B cell (primary cell): ENCODE data around the gene NPHP4. TPM values are rescaled to one million over a fixed set of nuclear protein-coding genes. Genes with fewer than 3 reads are reported as not detected.

Experiments
- ATAC-seq: fragments of 200-7000 bp; cut with Tn5 transposase; one replicate; pipeline ENCODE4 v1.10.0; 2021; ENCODE audit warnings: low read depth, mild to moderate bottlenecking, moderate number of reproducible peaks, moderate library complexity
- CTCF ChIA-PET: fragments of 350-600 bp; sonication (Branson Sonifier 250); formaldehyde crosslinking; loops from one replicate; lab custom pipeline; 2021; ENCODE audit warnings: antibody characterized with exemption, inconsistent platforms; lab: Charles Lee
- POLR2A ChIA-PET: fragments of 350-600 bp; sonication (Branson Sonifier 250); formaldehyde crosslinking; loops from one replicate; lab custom pipeline; 2021; ENCODE audit warnings: antibody characterized with exemption; lab: Charles Lee
- DNase-seq: peaks from one replicate; pipeline ENCODE4 v3.0.0; 2013
- H2AFZ ChIP-seq: 2 replicates; pipeline ENCODE4 v1.6.1; 2012; ENCODE audit warnings: mild to moderate bottlenecking, low read depth, low read length; ENCODE audit not compliant: insufficient read depth, poor library complexity, severe bottlenecking
- H3K27ac ChIP-seq, 2 donors: 1 replicate in 1 of 2; 2 replicates in 1 of 2; pipeline ENCODE4 v1.5.1; 2012 to 2013; ENCODE audit warnings: low read length in 2 of 2, mild to moderate bottlenecking in 2 of 2, moderate library complexity in 1 of 2
- H3K27me3 ChIP-seq, 4 experiments: fragments of 200-600 bp in 1 of 4; sonication (generic) in 1 of 4; replicated peaks in 1 of 4; 1 replicate in 2 of 4; 2 replicates in 2 of 4; pipeline versions ENCODE4 v1.6.1 to v1.7.0; 2013 to 2016; ENCODE audit warnings: low read length in 3 of 4, mild to moderate bottlenecking in 2 of 4, mixed read lengths in 1 of 4, moderate library complexity in 1 of 4; ENCODE audit not compliant: insufficient read depth in 4 of 4, control insufficient read depth in 3 of 4; ENCODE audit errors: control extremely low read depth in 1 of 4
- H3K36me3 ChIP-seq, 2 experiments: replicated peaks in 1 of 2; 1 replicate in 1 of 2; 2 replicates in 1 of 2; pipeline versions ENCODE4 v1.6.1 to v1.7.1; 2013; ENCODE audit warnings: low read length in 1 of 2; ENCODE audit not compliant: insufficient read depth in 2 of 2, control insufficient read depth in 1 of 2; ENCODE audit errors: control extremely low read depth in 1 of 2, extremely low read depth in 1 of 2
- H3K4me1 ChIP-seq, 2 donors: fragments of 200-600 bp in 1 of 2; sonication (generic) in 1 of 2; 1 replicate in 1 of 2; 2 replicates in 1 of 2; pipeline versions ENCODE4 v1.5.1 to v1.6.1; 2013 to 2017; ENCODE audit warnings: low read length in 2 of 2; ENCODE audit not compliant: control insufficient read depth in 2 of 2, insufficient read depth in 2 of 2
- H3K4me2 ChIP-seq: replicated peaks from 2 replicates; pipeline ENCODE3; 2012; ENCODE audit warnings: mild to moderate bottlenecking, low read depth, low read length; ENCODE audit not compliant: poor library complexity, severe bottlenecking
- H3K4me3 ChIP-seq, 5 experiments: fragments of 200-600 bp in 1 of 5; sonication (generic) in 1 of 5; 1 replicate in 3 of 5; 2 replicates in 2 of 5; pipeline versions ENCODE4 v1.5.1 to v1.7.0; 2011 to 2016; ENCODE audit warnings: low read length in 4 of 5, mild to moderate bottlenecking in 4 of 5, low read depth in 2 of 5, control low read depth in 1 of 5, moderate library complexity in 1 of 5; ENCODE audit not compliant: insufficient read depth in 1 of 5; ENCODE audit errors: control extremely low read depth in 1 of 5, extremely low read depth in 1 of 5
- H3K79me2 ChIP-seq: fragments of 200-600 bp; sonication (generic); one replicate; pipeline ENCODE4 v1.6.0; 2016; ENCODE audit warnings: low read length; ENCODE audit not compliant: control insufficient read depth, insufficient read depth
- H3K9ac ChIP-seq: fragments of 200-600 bp; sonication (generic); 2 replicates; pipeline ENCODE4 v1.6.1; 2017; ENCODE audit warnings: mild to moderate bottlenecking, low read length, moderate library complexity
- H3K9me3 ChIP-seq, 3 donors: one replicate each; pipeline versions ENCODE4 v1.6.1 to v1.7.1; 2013; ENCODE audit warnings: low read length in 2 of 3; ENCODE audit not compliant: control insufficient read depth in 2 of 3, insufficient read depth in 1 of 3; ENCODE audit errors: control extremely low read depth in 1 of 3
- H4K20me1 ChIP-seq: 2 replicates; pipeline ENCODE4 v1.6.0; 2012; ENCODE audit warnings: mild to moderate bottlenecking, low read length; ENCODE audit not compliant: insufficient read depth, control insufficient read depth, poor library complexity, severe bottlenecking
- H3K27ac Mint-ChIP-seq: one replicate; pipeline ENCODE4 v1.8.0; 2021; ENCODE audit warnings: mixed read lengths
- H3K27me3 Mint-ChIP-seq: one replicate; pipeline ENCODE4 v1.8.0; 2021; ENCODE audit warnings: mixed read lengths
- H3K4me1 Mint-ChIP-seq: one replicate; pipeline ENCODE4 v1.8.0; 2021; ENCODE audit warnings: mixed read lengths
- H3K4me3 Mint-ChIP-seq: one replicate; pipeline ENCODE4 v1.8.0; 2021; ENCODE audit warnings: mixed read lengths
- H3K9me3 Mint-ChIP-seq: one replicate; pipeline ENCODE4 v1.8.0; 2022; ENCODE audit warnings: mixed read lengths; ENCODE audit not compliant: insufficient read depth
- CTCF ChIP-seq: fragments of 200-600 bp; IDR thresholded peaks from one replicate; pipeline ENCODE4 v1.8.0; 2022; ENCODE audit warnings: antibody characterized with exemption, mild to moderate bottlenecking
- EZH2 ChIP-seq: IDR thresholded peaks from 2 replicates; pipeline ENCODE4 v1.6.1; 2012; ENCODE audit warnings: borderline replicate concordance, low read depth, mild to moderate bottlenecking, moderate library complexity, low read length; ENCODE audit not compliant: insufficient read depth, poor library complexity, severe bottlenecking
- whole genome bisulfite sequencing: methylation state at CpG from one replicate; pipeline ENCODE4 v1.1.5; 2013; ENCODE audit warnings: missing lambda C conversion rate; ENCODE audit not compliant: insufficient coverage; 5-methylcytosine and 5-hydroxymethylcytosine counted together
- intact Hi-C: fragments of 100-400 bp; cut with micrococcal nuclease; formaldehyde crosslinking; loops from one replicate; pipeline ENCODE4 v1.10.0; 2022
- polyA plus RNA-seq: library from polyadenylated mRNA; depleted of rRNA; stranded (reverse); fragments of >200 nt; gene quantifications from 2 replicates; pipeline ENCODE4 v1.2.3, GENCODE V29; 2012
- total RNA-seq, 2 donors: library from RNA; stranded (reverse); fragments of 120-200 nt in 1 of 2; gene quantifications; 1 replicate in 1 of 2; 2 replicates in 1 of 2; pipeline versions ENCODE4 v1.2.3 to v1.2.4, GENCODE V29; 2013 to 2022

The NPHP4 gene
- total and polyA plus RNA-seq, 2 donors (not counting 1 experiment from before 2014, with no cell fraction given): 6.5 to 14.8 TPM

GRCh38 chr1:5868931-5869500, 123.2 kb downstream of the NPHP4 start:
- Histone ChIP-seq H3K4me3 (no peak overlapping the region), H3K4me2 (no peak overlapping the region), H3K27ac (no peak overlapping the region), H4K20me1 (no peaks in the 10 kb centered on the region), H2AFZ (no peak overlapping the region), H3K27me3 (no peaks in the 10 kb centered on the region), H3K36me3 (no peaks in the 10 kb centered on the region), H3K4me1 (no peaks in the 10 kb centered on the region), H3K79me2 (no peaks in the 10 kb centered on the region), H3K9me3 (peaks cover 0 to 8% (median 0%) of the 10 kb centered on the region in 3 donors), H3K9ac (no peak overlapping the region)
- ATAC-seq: no peak
- Mint-ChIP-seq H3K27me3 (no peaks in the 10 kb centered on the region), H3K4me1 (no peaks in the 10 kb centered on the region), H3K4me3 (no peak overlapping the region), H3K9me3 (no peaks in the 10 kb centered on the region), H3K27ac (no peak overlapping the region)
- no peak for TF ChIP-seq CTCF
- no peak for TF ChIP-seq EZH2
- intact Hi-C loops: no loop called here
- DNase-seq: no peak
- WGBS: 100% methylated on average over 5 of the region's 6 CpGs
- ChIA-PET POLR2A (no interaction called here), CTCF (no interaction called here)

GRCh38 chr1:5865774-5866173, 126.5 kb downstream of the NPHP4 start:
- Mint-ChIP-seq H3K9me3 (no peaks in the 10 kb centered on the region), H3K4me1 (no peaks in the 10 kb centered on the region), H3K27ac (no peak overlapping the region), H3K27me3 (no peaks in the 10 kb centered on the region), H3K4me3 (no peak overlapping the region)
- no peak for DNase-seq
- Histone ChIP-seq H3K4me3 (no peak overlapping the region), H3K4me1 (no peaks in the 10 kb centered on the region), H4K20me1 (no peaks in the 10 kb centered on the region), H3K9ac (no peak overlapping the region), H3K27ac (no peak overlapping the region), H3K79me2 (no peaks in the 10 kb centered on the region), H3K36me3 (no peaks in the 10 kb centered on the region), H3K9me3 (peaks cover 0 to 8% (median 0%) of the 10 kb centered on the region in 3 donors), H3K27me3 (no peaks in the 10 kb centered on the region), H2AFZ (no peak overlapping the region), H3K4me2 (no peak overlapping the region)
- intact Hi-C loops: no loop called here
- WGBS: 97% methylated on average over 5 of the region's 7 CpGs
- POLR2A ChIA-PET: no interaction called here
- no peak for ATAC-seq
- TF ChIP-seq EZH2 (no peak), CTCF (no peak)
- CTCF ChIA-PET: no interaction called here
